CD4-positive, alpha-beta T cell treated with Interleukin-17A for 4 hours (primary cell): ENCODE data around the gene GRIA1.

Experiments used
- DNase-seq: peaks from one replicate; pipeline ENCODE4 v3.0.0-alpha.2; 2020; ENCODE audit warnings: mixed read lengths

Gene GRIA1

DNA sequence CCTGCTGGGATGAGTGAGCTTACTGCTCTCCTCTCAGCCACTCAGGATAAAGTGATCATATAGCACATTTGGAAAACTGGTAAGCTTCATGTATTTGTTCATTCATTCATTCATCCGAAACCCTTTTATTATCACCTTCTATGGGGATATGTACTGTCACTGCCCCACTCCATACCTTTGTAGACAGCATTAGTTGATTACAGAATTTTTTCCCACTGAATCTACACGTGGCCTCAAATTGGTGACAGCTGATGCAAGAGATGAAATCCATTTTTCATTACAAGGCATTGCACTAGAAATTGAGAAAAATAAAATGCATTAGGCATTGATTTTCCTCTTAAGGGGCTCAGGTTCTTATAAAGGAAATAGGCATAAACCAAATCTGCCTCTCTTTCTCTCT is 9.7 kb downstream of the GRIA1 start:
- DNase-seq, result no peak

DNA sequence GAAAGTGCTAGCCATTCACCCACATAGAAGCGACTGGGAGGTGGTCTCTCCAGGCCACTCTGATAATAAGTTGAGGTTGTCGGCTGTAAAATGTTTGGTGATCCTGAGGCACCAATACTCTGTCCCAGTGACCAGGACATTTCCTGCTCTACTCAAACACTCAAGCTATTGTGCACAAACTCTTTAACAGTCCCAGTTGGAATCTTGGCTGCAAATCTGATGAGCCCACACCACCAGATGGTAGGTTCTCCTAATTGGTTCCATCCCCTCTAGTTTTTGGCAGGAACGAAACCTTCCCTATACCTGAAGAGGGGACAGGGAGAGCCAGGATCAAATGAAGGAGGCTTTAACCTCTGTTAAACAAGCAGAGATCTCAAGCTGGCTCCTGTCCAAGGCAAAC is 14.3 kb downstream of the GRIA1 start:
- no peak for DNase-seq

DNA sequence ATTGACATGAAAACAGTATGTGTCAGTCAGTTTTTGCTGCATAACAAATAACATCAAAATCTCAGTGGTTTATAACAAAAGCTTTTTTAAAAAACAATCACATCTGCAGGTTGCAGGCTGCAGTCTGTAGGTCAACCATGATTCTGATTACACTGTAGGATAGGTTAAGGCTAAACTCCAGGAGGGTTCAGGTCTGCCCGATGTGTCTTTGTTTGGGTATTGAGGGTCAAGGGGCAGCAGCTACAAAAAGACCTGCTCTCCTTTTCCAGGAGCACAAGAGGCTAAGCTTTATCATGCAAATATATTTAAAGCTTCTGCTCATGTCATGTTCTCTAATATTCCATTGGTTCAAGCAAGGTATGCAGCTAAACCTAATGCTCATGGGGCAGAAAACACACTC is 18.2 kb downstream of the GRIA1 start:
- DNase-seq, result no peak

DNA sequence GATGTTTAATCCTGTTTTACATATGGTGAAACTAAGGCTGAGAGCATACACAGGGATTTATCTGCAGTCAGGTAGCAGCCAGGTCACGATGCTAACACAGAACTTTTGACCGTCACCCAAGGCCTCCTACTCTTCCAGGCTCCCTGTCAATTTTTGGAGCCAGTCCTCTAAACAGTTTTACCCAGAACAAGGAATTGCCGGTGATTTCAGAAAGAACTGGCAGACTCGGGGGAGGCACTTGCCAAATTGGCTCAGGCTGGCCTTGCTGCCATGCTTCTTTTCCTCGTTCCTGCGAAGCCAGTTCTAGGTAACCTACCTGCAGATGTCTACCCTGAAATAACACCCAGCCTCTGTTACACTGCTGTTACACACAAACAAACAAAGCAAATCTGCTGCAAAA is 21.2 kb downstream of the GRIA1 start:
- DNase-seq, result no peak

DNA sequence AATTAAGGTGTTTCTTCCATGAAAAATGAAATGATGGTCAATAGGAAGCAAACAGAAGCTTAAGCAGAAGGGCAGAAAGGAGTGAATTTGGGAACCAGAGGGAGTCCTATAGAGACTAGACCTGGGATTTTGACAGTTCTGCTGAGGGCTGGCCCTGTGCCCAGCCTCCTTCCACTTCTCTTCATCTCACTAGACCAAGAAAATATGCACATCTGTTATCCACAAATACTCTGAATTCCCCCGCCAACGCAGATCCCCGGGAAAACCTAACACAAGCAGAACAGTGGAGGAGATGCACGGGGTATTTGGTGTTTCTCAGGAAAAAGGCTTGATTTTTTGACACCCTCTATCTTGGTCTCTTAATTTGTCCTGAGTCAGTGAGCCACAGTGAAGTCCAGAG is 22.7 kb downstream of the GRIA1 start:
- no peak for DNase-seq

DNA sequence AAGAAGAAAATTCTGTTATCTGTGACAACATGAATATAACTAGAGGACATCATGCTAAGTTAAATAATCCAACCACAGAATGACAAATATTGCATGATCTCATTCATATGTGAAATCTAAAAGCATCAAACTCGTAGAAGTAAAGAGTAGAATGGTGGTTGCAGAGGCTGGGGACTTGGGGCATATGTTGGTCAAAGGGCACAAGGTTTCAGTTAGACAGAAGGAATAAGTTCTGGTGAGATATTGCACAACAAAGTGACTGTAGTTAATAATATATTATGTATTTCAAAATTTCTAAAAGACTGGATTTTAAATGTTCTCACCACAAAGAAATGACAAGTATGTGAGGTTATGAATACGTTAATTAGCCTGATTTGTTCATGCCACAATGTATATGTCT is 24.8 kb downstream of the GRIA1 start:
- no peak for DNase-seq

DNA sequence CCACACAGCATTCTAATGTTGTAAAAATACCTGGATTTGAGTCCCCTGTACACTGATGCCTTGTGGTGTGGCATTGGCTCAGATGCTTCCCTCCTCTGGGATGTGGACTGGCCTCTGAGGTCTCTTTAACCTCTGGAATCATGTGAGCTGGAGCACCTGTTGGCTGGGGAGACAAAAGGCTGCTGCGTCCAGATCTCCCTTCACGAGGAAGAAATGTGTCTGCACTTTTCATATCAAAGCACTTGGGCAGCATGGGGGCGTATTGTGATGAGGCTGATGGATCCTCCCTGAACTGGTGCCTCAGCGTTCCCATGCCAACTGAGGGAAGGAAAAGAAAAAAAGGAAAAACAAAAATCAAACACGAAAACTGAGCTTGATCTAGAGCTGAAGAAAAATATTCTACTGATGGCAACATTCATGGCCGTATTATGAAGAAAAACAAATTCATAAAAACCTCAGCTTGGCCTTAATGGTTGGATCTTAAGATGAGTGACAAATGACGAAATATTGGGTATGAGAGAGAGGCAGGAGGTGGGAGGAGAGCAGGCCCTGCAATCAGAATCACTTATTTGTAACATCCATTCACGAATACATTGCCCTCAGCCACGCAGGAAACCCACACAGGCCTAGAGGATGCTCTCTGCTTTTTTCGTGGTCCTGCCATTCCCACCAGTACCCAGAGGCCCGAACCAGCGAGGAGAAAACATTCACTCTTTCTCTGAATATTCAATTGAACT is 26.2 kb downstream of the GRIA1 start:
- no peak for DNase-seq

DNA sequence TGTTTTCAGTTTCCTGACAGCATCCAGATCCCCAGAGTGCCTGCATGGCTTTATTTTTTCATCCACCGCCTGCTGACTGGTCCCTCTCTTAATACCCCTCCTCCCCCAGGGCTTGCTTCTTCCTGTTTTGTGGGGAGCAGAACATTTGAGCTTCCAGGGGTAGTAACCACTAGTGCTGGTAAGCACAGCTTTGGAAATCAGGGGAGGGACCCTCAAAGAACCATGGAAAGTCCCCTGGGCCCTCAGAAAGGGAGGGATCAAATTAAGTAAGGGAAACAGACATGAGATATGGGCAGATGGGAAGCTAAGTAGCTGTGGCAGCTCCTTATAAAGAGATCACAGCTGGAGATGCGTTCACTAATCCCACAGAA is 26.8 kb downstream of the GRIA1 start:
- no peak for DNase-seq

DNA sequence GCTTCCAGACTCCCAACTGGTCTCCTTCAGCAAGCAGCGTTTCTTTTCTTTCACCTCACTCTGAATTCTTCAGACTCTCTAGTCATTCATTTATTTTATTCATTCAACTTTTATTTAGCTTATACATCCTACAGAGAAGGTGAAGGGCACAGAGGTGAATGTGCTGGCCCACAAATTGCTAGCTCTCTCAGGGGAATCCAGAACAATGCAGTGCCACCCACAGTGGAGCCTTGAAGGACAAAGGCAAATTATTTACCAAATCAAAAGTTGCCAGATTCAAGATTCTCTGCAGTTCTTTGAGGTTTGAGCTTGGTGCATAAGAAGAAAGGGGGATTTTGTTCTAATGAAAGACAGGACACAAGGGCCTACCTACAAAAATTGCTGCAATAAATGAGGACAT is 29.7 kb downstream of the GRIA1 start:
- DNase-seq, result no peak

DNA sequence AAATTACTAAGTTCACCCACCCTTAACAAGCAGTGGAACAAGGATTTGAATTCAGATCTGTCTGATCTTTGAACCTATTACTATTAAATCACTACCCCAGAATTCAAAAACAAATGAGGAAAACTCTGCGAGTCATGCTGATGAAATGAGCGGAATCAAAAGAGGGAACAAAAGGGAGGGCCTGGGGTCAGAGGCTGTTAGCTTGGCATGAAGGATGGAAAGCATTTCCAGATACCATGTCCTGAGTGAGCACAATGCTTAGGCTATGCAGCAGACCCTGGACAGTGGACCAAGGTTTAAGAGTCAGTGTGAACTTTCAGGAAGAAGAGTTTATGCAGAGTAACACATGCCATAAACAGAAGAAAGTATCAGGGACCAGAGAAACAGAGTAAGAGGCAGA is 30.5 kb downstream of the GRIA1 start:
- no peak for DNase-seq

DNA sequence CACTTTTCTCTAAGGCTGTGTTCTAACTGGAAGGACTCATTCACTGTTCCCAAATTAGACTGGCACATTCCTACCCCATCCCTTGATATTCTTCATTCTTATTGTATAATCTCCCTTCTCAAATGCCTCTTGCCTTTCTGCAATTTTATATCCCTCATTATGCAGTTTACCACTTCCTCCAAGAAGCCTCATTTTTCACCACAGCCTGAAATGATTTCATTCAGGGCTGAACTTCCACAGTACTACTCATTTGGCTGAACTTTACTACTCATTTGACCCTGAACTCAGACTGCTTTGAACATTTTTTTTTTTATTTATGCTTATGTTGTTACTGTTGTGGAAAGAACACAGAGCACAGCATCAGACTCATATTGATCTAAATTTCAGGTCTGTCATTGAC is 32.7 kb downstream of the GRIA1 start:
- DNase-seq, result no peak

DNA sequence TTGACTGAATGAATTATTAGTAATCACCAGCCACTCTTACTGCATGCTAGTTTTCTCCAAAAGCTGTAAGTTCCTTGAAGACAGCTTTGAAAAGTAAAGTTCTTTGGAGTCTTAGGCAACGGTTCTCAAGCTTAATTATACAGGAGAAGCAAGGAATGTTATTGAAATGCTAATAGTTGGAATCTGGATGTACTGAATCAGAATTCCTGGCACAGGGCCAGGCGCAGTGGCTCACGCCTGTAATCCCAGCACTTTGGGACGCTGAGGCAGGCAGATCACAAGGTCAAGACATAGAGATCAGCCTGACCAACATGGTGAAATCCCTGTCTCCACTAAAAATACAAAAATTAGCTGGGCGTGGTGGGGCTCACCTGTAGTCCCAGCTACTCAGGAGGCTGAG is 33.4 kb downstream of the GRIA1 start:
- no peak for DNase-seq

DNA sequence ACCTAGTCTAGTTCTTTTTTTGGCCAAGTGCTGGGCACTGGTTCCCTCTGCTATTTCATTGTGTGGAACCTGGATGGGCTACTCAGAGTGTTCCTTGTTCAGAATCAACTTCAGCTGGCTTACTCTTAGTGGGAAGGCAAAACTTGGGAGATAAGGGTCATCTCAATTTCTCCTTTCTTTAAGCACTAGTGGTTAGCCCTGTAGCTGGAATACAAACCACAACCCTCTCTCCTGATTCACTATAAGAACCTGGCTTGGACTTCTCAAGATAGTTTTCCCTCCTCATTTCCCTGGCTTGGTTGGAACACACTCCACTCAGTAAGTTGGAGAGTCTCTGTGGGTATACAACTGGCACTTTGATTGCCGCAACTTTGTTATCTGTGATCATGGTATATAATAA is 35.1 kb downstream of the GRIA1 start:
- DNase-seq, result no peak

DNA sequence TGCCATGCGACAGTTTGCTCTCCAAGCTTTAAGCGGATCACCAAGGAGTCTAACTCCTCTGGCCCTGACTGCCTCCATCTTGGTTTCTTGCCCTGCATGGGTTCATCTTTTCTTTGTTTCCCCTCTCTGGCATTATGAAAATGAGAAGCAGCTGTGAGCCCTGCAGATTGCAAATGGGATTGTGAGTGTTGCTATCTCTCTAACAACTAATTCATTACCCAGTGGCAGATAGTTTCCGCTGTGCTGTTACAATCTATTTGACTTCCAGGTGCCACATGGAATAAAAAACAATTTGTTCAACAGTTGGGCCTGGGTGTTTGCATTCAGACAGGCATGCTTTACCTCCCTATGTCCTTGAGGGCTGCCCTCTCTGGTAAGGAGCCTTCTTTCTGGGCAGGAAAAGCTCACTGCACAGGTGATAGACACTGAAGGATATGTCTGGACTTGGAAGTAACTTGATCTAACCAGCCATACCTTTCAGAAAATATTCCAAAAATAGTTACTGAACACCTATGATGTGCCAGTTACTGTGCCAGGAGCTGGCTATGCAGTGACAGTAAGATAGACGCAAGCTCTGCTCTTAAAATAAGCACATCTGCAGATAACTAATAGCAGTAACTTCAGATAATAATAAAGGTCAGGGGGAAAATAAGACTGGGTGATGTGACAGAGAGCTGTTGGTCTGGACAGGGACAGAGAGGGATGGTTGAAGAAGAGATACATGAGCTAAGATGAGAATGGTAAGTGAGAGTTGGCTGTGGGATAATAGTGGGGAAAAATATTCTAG is 40.1 kb downstream of the GRIA1 start:
- no peak for DNase-seq

DNA sequence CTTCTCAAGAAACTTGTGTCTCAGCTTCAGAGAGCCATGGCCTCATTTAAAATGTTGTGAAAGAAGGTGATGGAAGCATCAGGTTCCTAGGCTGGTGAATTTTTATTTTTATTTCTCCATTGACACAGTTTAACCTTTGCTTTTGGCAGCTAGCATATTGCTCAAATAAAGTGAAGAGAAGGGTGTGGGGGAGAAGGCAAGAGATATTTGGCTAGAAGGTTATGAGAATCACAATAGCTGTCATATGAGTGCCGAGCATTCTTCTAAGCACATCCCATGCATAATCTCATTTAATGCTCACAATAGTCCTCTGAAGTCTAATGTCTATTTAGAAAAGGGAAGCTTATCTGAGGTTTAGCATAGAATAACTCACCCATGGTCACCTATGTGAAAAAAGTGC is 43.1 kb downstream of the GRIA1 start:
- DNase-seq, result no peak

DNA sequence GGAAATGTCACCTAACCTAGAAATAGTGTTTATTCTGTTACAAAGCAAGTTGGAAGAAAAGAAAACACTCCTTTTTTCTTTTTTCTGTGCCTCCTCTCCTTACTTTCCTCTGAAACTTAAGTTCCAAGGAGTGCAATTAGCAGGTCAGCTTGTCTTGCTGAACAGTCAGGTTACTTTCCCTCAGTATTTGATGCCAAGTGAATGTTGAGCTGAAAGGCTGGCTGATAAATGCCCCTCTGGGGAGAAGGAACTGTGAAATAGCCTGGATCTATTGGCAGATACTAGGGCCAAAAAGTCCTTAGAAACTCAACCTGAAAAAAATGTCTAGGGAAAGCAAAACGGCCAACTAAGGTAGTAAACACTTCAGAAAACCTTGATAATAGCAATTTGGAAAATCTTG is 43.6 kb downstream of the GRIA1 start:
- no peak for DNase-seq

DNA sequence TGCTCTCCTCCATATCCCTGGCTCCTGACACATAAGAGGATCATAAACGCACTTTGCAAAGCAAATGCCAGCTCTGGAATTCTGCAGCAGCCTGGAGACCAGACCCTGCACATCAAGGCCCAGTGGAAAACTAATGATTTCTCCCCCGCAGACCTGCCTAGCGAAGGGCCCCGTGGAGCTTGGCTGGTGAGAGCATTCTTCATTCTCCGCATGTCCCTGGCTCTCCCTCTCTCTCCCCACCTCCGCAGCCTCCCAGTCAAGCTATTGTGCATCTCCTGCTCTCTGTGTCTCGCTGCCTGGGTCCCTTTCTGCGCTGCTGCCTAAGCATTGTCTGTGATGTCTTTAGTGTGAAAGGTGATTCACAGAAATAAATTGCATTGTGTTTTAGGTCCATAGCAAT is 46.7 kb downstream of the GRIA1 start:
- no peak for DNase-seq

DNA sequence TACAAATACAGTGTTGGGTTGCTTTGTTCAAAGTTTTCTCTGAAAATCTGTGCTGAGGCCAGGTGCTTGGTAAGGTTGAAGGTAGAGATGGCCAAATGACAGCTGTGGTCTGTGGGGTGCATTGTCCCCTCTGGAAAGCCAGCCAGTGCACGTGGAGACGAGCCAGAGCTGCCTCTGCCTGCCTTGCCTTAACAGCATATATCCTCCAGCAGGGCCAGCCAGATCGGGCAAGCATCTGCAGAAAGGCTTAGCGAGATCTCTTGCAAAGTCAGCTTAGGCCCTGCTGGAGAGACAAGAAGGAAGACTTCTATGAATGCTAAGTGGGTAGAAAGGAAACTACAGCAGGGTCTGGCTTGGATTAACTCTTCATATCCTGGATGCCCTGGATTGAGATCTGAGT is 49.5 kb downstream of the GRIA1 start:
- DNase-seq, result no peak

DNA sequence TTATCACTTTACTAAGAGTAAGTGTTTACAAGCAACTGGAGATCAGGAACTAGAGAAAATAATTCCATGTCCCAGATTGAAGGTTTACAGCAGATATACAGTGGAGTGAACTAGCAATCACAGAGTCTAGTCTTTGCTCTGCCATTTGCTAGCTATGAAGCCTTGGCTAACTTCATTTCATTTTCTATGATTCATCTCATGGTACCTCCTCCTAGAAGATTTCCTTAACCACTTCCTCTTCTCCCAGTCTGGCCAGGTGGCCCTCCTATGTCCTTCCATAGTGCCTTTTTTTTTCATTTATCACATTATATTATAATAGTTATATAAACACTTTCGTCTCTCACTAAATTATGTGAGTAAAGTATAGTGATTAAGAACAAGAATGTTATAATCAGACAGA is 52.1 kb downstream of the GRIA1 start:
- DNase-seq, result no peak

DNA sequence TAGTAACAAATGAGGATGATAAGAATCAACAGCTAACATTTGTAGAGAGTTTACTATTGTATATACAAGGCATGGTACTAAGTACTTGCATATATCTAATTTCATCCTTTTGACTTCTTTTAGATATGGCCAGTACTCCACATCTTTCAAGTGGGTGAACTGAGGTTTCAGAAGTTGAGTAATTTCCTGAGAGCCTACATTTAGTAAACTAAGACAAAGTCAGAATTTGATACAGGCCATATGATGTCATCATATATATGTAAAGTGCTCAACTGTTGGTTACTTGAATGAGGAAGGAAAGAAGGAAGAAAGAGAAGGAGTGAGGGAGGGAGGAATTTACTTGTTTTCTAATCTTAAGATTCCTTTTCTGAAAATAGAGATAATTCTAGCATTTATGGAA is 52.8 kb downstream of the GRIA1 start:
- no peak for DNase-seq

DNA sequence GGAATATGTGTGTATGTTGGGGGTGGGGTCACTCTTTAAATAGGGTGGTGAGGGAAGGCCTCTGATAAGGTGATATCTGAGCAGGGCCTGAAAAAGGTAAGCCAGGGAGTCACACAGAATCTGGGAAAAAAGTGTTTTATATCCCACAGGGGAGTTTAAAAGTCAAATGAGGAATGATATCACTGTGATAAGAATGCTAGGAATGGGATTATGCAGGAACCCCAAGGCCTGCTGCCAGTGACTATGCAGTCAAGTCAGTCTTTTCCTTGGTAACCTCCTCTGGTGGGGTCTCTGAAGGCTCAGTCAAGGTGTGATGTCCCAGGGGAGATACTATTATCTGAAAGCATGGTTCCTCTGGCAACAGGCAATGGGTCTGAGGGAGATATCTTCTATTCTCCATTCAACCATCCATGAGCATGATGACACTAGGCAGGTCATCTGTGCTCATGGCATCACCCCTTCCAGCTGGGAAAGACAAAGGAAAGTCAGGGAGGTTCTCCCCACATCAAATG is 53.5 kb downstream of the GRIA1 start:
- no peak for DNase-seq

DNA sequence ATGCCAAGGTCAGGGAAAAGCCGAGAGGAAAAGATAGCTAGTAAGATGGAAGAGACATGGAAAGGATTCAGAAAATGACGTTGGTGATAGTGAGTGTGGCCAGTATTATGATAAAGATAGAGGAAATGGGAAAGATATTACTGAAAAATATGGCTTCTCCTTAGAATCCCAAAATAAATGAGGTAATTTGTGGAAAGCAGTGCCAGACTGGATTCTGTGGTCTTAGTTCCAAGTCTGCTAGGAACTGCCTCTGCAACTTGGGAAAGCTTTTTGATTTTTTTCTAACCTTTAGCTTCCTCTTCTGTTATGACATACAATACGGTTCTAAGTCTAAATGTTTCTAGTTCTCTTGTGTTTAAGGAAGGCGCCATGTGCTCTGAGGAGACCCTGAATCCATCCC is 54.2 kb downstream of the GRIA1 start:
- no peak for DNase-seq

DNA sequence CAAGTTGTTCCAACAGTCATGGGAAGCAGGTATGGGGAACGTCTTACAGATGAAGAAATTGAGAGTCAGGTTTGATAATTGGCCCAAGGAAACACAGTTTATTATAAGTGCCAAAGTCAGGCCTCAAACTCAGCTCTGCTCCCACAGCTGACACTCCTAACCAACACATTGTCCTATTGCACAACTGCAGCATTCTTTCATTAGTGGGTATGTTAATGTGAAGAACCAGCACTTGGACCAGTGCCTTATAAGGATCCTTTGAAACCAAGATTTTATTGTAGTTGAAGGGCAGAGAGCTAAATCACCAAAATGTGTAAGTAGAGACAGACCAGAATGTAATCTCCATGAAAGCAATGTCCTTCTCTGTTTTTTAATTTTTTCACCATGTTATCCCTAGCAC is 56.1 kb downstream of the GRIA1 start:
- no peak for DNase-seq

DNA sequence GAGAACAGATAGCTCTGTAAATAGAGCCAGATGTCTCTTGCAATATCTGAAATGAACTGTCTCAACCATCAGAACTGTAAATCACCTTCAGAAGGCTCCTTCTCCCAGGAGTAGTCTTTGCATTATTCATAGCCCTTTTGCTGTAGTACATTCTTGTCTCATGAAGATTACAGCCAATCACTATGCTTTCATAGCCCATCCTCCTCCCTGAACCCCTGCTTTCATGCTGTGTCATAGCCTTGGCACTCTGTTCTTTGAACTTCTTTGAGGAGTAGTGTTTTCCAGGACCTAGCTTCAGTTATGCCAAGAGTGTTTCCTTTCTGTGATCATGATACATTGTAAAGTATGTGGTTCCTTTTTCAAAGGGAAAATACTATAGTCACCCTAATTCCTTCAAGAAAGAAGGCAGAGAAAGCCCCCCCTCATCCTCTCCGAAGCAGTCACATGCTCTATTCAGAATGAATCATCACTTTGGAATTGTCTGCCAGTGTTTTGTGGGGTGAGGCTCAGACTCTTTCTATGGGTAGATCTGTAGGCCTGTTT is 61.1 kb downstream of the GRIA1 start:
- DNase-seq, result no peak
